ENCODE measurements around the gene LIMD2. TPM values are rescaled to one million over a fixed set of nuclear protein-coding genes. Genes with fewer than 3 reads are reported as not detected.

The LIMD2 gene
- total RNA-seq, 2 experiments from 2014 or later = 308 to 309 TPM

- DNase-seq (no peak), ATAC-seq (no peak)
- Mint-ChIP-seq H3K27me3 (ENCODE audit: low read depth) (no peaks in the 10 kb centered on the region), H3K9me3 (ENCODE audit: insufficient read depth) (no peaks in the 10 kb centered on the region), H3K27ac (no peak overlapping the region), H3K4me3 (no peak overlapping the region), H3K4me1 (ENCODE audit: low read depth) (no peaks in the 10 kb centered on the region), H3K36me3 (ENCODE audit: low read depth) (peaks cover 26% of the 10 kb centered on the region)
- POLR2A ChIA-PET = interaction anchor here (0.7 to 2.7 kb wide), 2 partner anchors 14 to 16 kb away, joined by 5 to 13 read pairs; no protein-coding TSS in a partner anchor
- CTCF ChIA-PET = interaction anchor here (0.9 to 3.3 kb wide), 2 partner anchors 20 to 28 kb away, joined by 3 to 11 read pairs; no protein-coding TSS in a partner anchor
These were observed 18.4 kb downstream of the LIMD2 start for GRCh38 chr17:63681530-63681929.

GRCh38 chr17:63680700-63681099, 19.2 kb downstream of the LIMD2 start:
- Mint-ChIP-seq H3K36me3 (ENCODE audit: low read depth) (peaks cover 27% of the 10 kb centered on the region), H3K4me3 (no peak overlapping the region), H3K27me3 (ENCODE audit: low read depth) (no peaks in the 10 kb centered on the region), H3K9me3 (ENCODE audit: insufficient read depth) (no peaks in the 10 kb centered on the region), H3K4me1 (ENCODE audit: low read depth) (no peaks in the 10 kb centered on the region), H3K27ac (no peak overlapping the region)
- no peak for ATAC-seq
- POLR2A ChIA-PET = interaction anchor here (1.4 kb wide), 1 partner anchor 13 kb away, joined by 4 read pairs; no protein-coding TSS in a partner anchor
- CTCF ChIA-PET = no interaction called here
- no peak for DNase-seq

GRCh38 chr17:63679214-63679613, 20.7 kb downstream of the LIMD2 start:
- Mint-ChIP-seq H3K4me3 (no peak overlapping the region), H3K4me1 (ENCODE audit: low read depth) (no peaks in the 10 kb centered on the region), H3K9me3 (ENCODE audit: insufficient read depth) (no peaks in the 10 kb centered on the region), H3K27ac (no peak overlapping the region), H3K27me3 (ENCODE audit: low read depth) (no peaks in the 10 kb centered on the region), H3K36me3 (ENCODE audit: low read depth) (peaks cover 26% of the 10 kb centered on the region)
- ATAC-seq (no peak), DNase-seq (no peak)
- POLR2A ChIA-PET = no interaction called here
- CTCF ChIA-PET = interaction anchor here (0.9 to 1.1 kb wide), 2 partner anchors 13 to 14 kb away, joined by 3 to 6 read pairs; no protein-coding TSS in a partner anchor

GRCh38 chr17:63676584-63676983, 23.3 kb downstream of the LIMD2 start:
- H3K4me1 Mint-ChIP-seq (ENCODE audit: low read depth) = no peaks in the 10 kb centered on the region
- no peaks in the 10 kb centered on the region for H3K27me3 Mint-ChIP-seq (ENCODE audit: low read depth)
- DNase-seq (no peak), ATAC-seq (no peak)
- H3K4me3 Mint-ChIP-seq = no peak overlapping the region
- H3K36me3 Mint-ChIP-seq (ENCODE audit: low read depth) = peaks cover 14% of the 10 kb centered on the region
- no peaks in the 10 kb centered on the region for H3K9me3 Mint-ChIP-seq (ENCODE audit: insufficient read depth)
- H3K27ac Mint-ChIP-seq = no peak overlapping the region
- CTCF ChIA-PET = interaction anchor here (1.7 kb wide), 1 partner anchor 64 kb away, joined by 8 read pairs; no protein-coding TSS in a partner anchor
- POLR2A ChIA-PET = interaction anchor here (0.7 kb wide), 1 partner anchor 21 kb away, joined by 3 read pairs; no protein-coding TSS in a partner anchor

- no peaks in the 10 kb centered on the region for H3K4me1 Mint-ChIP-seq (ENCODE audit: low read depth)
- CTCF ChIA-PET = interaction anchor here (1.1 to 1.7 kb wide), 2 partner anchors 9 to 63 kb away, joined by 4 to 8 read pairs; no protein-coding TSS in a partner anchor
- H3K36me3 Mint-ChIP-seq (ENCODE audit: low read depth) = peaks cover 15% of the 10 kb centered on the region
- no peak overlapping the region for H3K27ac Mint-ChIP-seq
- H3K4me3 Mint-ChIP-seq = no peak overlapping the region
- no peaks in the 10 kb centered on the region for H3K27me3 Mint-ChIP-seq (ENCODE audit: low read depth)
- DNase-seq (no peak), ATAC-seq (no peak)
- no peaks in the 10 kb centered on the region for H3K9me3 Mint-ChIP-seq (ENCODE audit: insufficient read depth)
- POLR2A ChIA-PET = interaction anchor here (0.7 to 1.3 kb wide), 2 partner anchors 22 to 67 kb away, joined by 3 to 5 read pairs; no protein-coding TSS in a partner anchor
These were observed 24.0 kb downstream of the LIMD2 start for GRCh38 chr17:63675607-63676546.

- ATAC-seq (no peak), DNase-seq (no peak)
- ChIA-PET CTCF (interaction anchor here (1.1 to 1.7 kb wide), 3 partner anchors 9 to 63 kb away, joined by 4 to 8 read pairs (median 4); no protein-coding TSS in a partner anchor), POLR2A (interaction anchor here (1.3 kb wide), 1 partner anchor 67 kb away, joined by 5 read pairs; no protein-coding TSS in a partner anchor)
- Mint-ChIP-seq H3K27ac (no peak overlapping the region), H3K4me3 (no peak overlapping the region), H3K9me3 (ENCODE audit: insufficient read depth) (no peaks in the 10 kb centered on the region), H3K36me3 (ENCODE audit: low read depth) (peaks cover 19% of the 10 kb centered on the region), H3K4me1 (ENCODE audit: low read depth) (no peaks in the 10 kb centered on the region), H3K27me3 (ENCODE audit: low read depth) (no peaks in the 10 kb centered on the region)
These were observed 24.7 kb downstream of the LIMD2 start for GRCh38 chr17:63675231-63675606.

GRCh38 chr17:63672856-63673255, 27.1 kb downstream of the LIMD2 start:
- H3K27me3 Mint-ChIP-seq (ENCODE audit: low read depth) = no peaks in the 10 kb centered on the region
- ATAC-seq = no peak
- no peak for DNase-seq
- H3K4me3 Mint-ChIP-seq = no peak overlapping the region
- H3K27ac Mint-ChIP-seq = no peak overlapping the region
- ChIA-PET CTCF (no interaction called here), POLR2A (no interaction called here)
- no peaks in the 10 kb centered on the region for H3K4me1 Mint-ChIP-seq (ENCODE audit: low read depth)
- no peaks in the 10 kb centered on the region for H3K9me3 Mint-ChIP-seq (ENCODE audit: insufficient read depth)
- H3K36me3 Mint-ChIP-seq (ENCODE audit: low read depth) = peaks cover 18% of the 10 kb centered on the region

- DNase-seq = no peak
- Mint-ChIP-seq H3K9me3 (ENCODE audit: insufficient read depth) (no peaks in the 10 kb centered on the region), H3K4me3 (no peak overlapping the region), H3K36me3 (ENCODE audit: low read depth) (peaks cover 20% of the 10 kb centered on the region), H3K27me3 (ENCODE audit: low read depth) (no peaks in the 10 kb centered on the region), H3K27ac (peak overlapping the region; percentile 80), H3K4me1 (ENCODE audit: low read depth) (peaks cover 17% of the 10 kb centered on the region)
- POLR2A ChIA-PET = interaction anchor here (0.6 to 0.9 kb wide), 2 partner anchors 34 to 77 kb away, joined by 3 to 4 read pairs; partner anchors contain the start of gene LIMD2
- CTCF ChIA-PET = interaction anchor here (0.9 to 1.9 kb wide), 6 partner anchors 10 to 54 kb away, joined by 3 to 8 read pairs (median 6); no protein-coding TSS in a partner anchor
- ATAC-seq = peak; percentile 27
These were observed 34.3 kb downstream of the LIMD2 start for GRCh38 chr17:63665527-63666214.

GRCh38 chr17:63659850-63660249, 40.1 kb downstream of the LIMD2 start:
- no peak overlapping the region for H3K4me3 Mint-ChIP-seq
- H3K4me1 Mint-ChIP-seq (ENCODE audit: low read depth) = peaks cover 7% of the 10 kb centered on the region
- ATAC-seq = no peak
- H3K27me3 Mint-ChIP-seq (ENCODE audit: low read depth) = no peaks in the 10 kb centered on the region
- no peaks in the 10 kb centered on the region for H3K9me3 Mint-ChIP-seq (ENCODE audit: insufficient read depth)
- CTCF ChIA-PET = no interaction called here
- POLR2A ChIA-PET = no interaction called here
- no peak for DNase-seq
- no peak overlapping the region for H3K27ac Mint-ChIP-seq
- H3K36me3 Mint-ChIP-seq (ENCODE audit: low read depth) = peaks cover 26% of the 10 kb centered on the region

- CTCF ChIA-PET = no interaction called here
- POLR2A ChIA-PET = no interaction called here
- H3K4me3 Mint-ChIP-seq = no peak overlapping the region
- no peaks in the 10 kb centered on the region for H3K9me3 Mint-ChIP-seq (ENCODE audit: insufficient read depth)
- H3K27ac Mint-ChIP-seq = no peak overlapping the region
- no peaks in the 10 kb centered on the region for H3K27me3 Mint-ChIP-seq (ENCODE audit: low read depth)
- ATAC-seq (no peak), DNase-seq (no peak)
- H3K36me3 Mint-ChIP-seq (ENCODE audit: low read depth) = peaks cover 24% of the 10 kb centered on the region
- H3K4me1 Mint-ChIP-seq (ENCODE audit: low read depth) = no peaks in the 10 kb centered on the region
These were observed 41.6 kb downstream of the LIMD2 start for GRCh38 chr17:63658366-63658765.

GRCh38 chr17:63657786-63658185, 42.1 kb downstream of the LIMD2 start:
- peaks cover 27% of the 10 kb centered on the region for H3K36me3 Mint-ChIP-seq (ENCODE audit: low read depth)
- no peak overlapping the region for H3K4me3 Mint-ChIP-seq
- no peak for DNase-seq
- no peak for ATAC-seq
- no peaks in the 10 kb centered on the region for H3K27me3 Mint-ChIP-seq (ENCODE audit: low read depth)
- no peaks in the 10 kb centered on the region for H3K4me1 Mint-ChIP-seq (ENCODE audit: low read depth)
- H3K27ac Mint-ChIP-seq = no peak overlapping the region
- ChIA-PET POLR2A (no interaction called here), CTCF (no interaction called here)
- no peaks in the 10 kb centered on the region for H3K9me3 Mint-ChIP-seq (ENCODE audit: insufficient read depth)
